Left ventricle myocardium inferior (tissue), 1 donor: ENCODE data around the gene USP10. TPM values are rescaled to one million over a fixed set of nuclear protein-coding genes. Genes with fewer than 3 reads are reported as not detected.

Source experiments
- DNase-seq: peaks from one replicate; pipeline ENCODE4 v3.0.0-alpha.2; 2020
- H3K27ac ChIP-seq: fragments of 200-600 bp; replicated peaks from 2 replicates; pipeline ENCODE4 v1.8.0; 2021
- H3K27me3 ChIP-seq: fragments of 200-600 bp; 2 replicates; pipeline ENCODE4 v1.8.0; 2021; ENCODE audit warnings: low read depth
- H3K36me3 ChIP-seq: fragments of 200-600 bp; 2 replicates; pipeline ENCODE4 v1.8.0; 2021
- H3K4me1 ChIP-seq: fragments of 200-600 bp; 2 replicates; pipeline ENCODE4 v1.8.0; 2021
- H3K4me3 ChIP-seq: fragments of 200-600 bp; 2 replicates; pipeline ENCODE4 v1.8.0; 2021; ENCODE audit warnings: mild to moderate bottlenecking, moderate library complexity
- H3K9me3 ChIP-seq: fragments of 200-600 bp; replicated peaks from 2 replicates; pipeline ENCODE4 v1.8.0; 2021
- intact Hi-C: fragments of 100-400 bp; cut with micrococcal nuclease; formaldehyde crosslinking; loops from one replicate; pipeline ENCODE4 v1.11.0; 2022
- total RNA-seq: library from RNA; stranded (reverse); fragmentation: NEBNext Ultra II Directional; extraction: Animal tissue kit (Norgen Biotek cat#: 25700); gene quantifications from one replicate; pipeline ENCODE4 v1.2.1, GENCODE V29; 2021
- TF ChIP-seq, protein P1 (sequence below): fragments of 200-600 bp; IDR thresholded peaks from 2 replicates; pipeline ENCODE4 v1.8.0; 2021; ENCODE audit warnings: antibody characterized with exemption, mild to moderate bottlenecking, borderline replicate concordance
- donor health status: DM: no; HTN: yes; CAD: no; lungs with severe emphysema.

The USP10 gene
- total RNA-seq, 1 donor from 2014 or later: 66.7 TPM

DNA sequence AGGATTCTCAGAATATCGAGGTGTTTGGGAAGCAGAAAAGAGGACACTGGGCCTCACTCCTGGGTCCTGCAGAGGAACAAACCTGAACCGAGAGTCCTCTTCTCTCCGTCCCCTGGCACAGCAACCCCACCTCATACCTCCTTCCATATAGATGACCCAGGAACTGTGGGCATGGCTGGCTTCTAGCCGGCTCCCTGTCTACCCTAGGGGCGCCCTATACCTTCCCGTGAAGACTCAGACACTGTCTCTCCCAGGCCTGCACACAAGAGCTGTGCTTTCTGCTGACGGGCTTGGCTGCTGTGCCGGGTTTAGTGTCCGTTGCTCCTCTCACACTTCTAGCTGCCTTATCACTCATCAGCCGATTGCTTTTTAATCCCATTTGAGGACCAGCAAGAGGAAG is 73.5 kb downstream of the USP10 start:
- H3K4me3 ChIP-seq: no peak overlapping the region
- intact Hi-C loops: no loop called here
- no peak for DNase-seq
- H3K36me3 ChIP-seq: peaks cover 88% of the 10 kb centered on the region
- H3K4me1 ChIP-seq: no peaks in the 10 kb centered on the region
- H3K27me3 ChIP-seq: no peaks in the 10 kb centered on the region
- no peaks in the 10 kb centered on the region for H3K9me3 ChIP-seq
- TF ChIP-seq, protein P1, sequence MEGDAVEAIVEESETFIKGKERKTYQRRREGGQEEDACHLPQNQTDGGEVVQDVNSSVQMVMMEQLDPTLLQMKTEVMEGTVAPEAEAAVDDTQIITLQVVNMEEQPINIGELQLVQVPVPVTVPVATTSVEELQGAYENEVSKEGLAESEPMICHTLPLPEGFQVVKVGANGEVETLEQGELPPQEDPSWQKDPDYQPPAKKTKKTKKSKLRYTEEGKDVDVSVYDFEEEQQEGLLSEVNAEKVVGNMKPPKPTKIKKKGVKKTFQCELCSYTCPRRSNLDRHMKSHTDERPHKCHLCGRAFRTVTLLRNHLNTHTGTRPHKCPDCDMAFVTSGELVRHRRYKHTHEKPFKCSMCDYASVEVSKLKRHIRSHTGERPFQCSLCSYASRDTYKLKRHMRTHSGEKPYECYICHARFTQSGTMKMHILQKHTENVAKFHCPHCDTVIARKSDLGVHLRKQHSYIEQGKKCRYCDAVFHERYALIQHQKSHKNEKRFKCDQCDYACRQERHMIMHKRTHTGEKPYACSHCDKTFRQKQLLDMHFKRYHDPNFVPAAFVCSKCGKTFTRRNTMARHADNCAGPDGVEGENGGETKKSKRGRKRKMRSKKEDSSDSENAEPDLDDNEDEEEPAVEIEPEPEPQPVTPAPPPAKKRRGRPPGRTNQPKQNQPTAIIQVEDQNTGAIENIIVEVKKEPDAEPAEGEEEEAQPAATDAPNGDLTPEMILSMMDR: no peak
- no peak overlapping the region for H3K27ac ChIP-seq

GRCh38 chr16:84774810-84775209 is 75.0 kb downstream of the USP10 start:
- H3K4me3 ChIP-seq: no peak overlapping the region
- intact Hi-C loops: no loop called here
- H3K9me3 ChIP-seq: no peaks in the 10 kb centered on the region
- TF ChIP-seq, protein P1: no peak
- no peak for DNase-seq
- peaks cover 88% of the 10 kb centered on the region for H3K36me3 ChIP-seq
- H3K27me3 ChIP-seq: no peaks in the 10 kb centered on the region
- H3K27ac ChIP-seq: peak overlapping the region; percentile 19
- no peaks in the 10 kb centered on the region for H3K4me1 ChIP-seq

DNA sequence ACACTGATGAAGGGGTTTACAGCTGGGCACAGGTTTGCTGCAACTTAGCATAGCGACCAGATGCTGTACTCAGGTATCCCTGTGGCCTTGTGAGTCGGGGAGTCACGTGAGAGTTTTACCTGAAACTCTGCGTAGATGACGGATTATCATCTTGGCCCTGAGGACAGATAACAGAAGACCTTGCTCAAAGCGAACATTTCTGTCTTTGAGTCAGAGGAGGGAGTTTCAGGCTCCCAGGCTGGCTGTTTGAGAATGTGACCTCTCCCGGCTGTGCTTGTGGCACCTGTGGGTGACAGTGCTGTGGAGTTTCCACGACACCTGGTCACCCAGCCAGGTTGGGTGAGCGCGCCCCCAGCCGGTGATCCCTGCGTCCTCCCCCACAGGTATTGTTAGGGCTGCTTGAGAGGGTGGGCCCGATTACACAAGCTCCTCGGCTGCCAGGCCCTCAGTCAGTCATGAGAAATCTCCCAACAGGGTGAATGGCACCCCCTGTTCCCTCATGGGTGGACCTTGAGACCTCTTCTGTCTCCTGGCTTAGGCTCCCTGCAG is 75.5 kb downstream of the USP10 start:
- H3K27me3 ChIP-seq: no peaks in the 10 kb centered on the region
- no peaks in the 10 kb centered on the region for H3K9me3 ChIP-seq
- TF ChIP-seq, protein P1: no peak
- DNase-seq: no peak
- H3K27ac ChIP-seq: peak overlapping the region; percentile 19
- no peak overlapping the region for H3K4me3 ChIP-seq
- no peaks in the 10 kb centered on the region for H3K4me1 ChIP-seq
- peaks cover 85% of the 10 kb centered on the region for H3K36me3 ChIP-seq
- intact Hi-C loops: no loop called here

DNA sequence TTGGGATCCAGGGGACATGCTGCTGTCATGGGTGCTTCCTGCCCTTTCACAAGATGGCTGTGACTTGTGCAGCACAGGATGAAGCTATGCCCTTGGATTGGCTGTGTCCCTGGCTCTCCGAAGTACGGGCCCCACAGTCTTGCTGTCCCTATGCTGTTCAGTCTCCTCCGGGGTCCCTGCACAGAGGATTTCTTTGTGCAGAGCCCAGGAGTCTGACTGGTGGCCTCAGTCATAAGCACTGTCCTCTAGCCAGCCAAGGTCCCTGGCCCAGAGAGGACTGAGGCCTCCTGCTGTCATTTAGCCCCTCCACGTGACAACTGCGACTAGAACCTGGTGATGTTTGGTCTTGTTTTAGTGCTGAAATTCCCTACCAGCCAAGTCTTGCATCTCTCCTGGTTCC is 77.6 kb downstream of the USP10 start:
- no peak overlapping the region for H3K4me3 ChIP-seq
- no peak overlapping the region for H3K27ac ChIP-seq
- H3K36me3 ChIP-seq: peaks cover 73% of the 10 kb centered on the region
- intact Hi-C loops: no loop called here
- no peaks in the 10 kb centered on the region for H3K27me3 ChIP-seq
- no peaks in the 10 kb centered on the region for H3K9me3 ChIP-seq
- no peak for DNase-seq
- TF ChIP-seq, protein P1: no peak
- no peaks in the 10 kb centered on the region for H3K4me1 ChIP-seq

GRCh38 chr16:84778720-84779119 is 78.9 kb downstream of the USP10 start:
- intact Hi-C loops: no loop called here
- Histone ChIP-seq H3K9me3 (no peaks in the 10 kb centered on the region), H3K36me3 (peaks cover 60% of the 10 kb centered on the region), H3K4me3 (no peak overlapping the region), H3K27ac (no peak overlapping the region), H3K4me1 (no peaks in the 10 kb centered on the region), H3K27me3 (no peaks in the 10 kb centered on the region)
- TF ChIP-seq, protein P1: no peak
- DNase-seq: no peak
